Subcutaneous adipose tissue (tissue), 4 donors: ENCODE results near the gene GNG7. TPM values are rescaled to one million over a fixed set of nuclear protein-coding genes. Genes with fewer than 3 reads are reported as not detected.

Experiments
- CTCF ChIP-seq: fragments of 450-650 bp; IDR thresholded peaks from one replicate; pipeline ENCODE4 v1.5.1; 2016; ENCODE audit warnings: low read depth, mild to moderate bottlenecking, control low read depth, antibody characterized with exemption, moderate library complexity
- total RNA-seq, 4 donors: library from RNA; depleted of rRNA; stranded (reverse); fragments of >200 nt; gene quantifications; one replicate each; pipeline ENCODE4 v1.1.0, GENCODE V29; 2016

Gene GNG7
- total RNA-seq, 4 donors from 2014 or later = 0.16 to 3.6 (median 0.82) TPM

- TF ChIP-seq CTCF = no peak
Observed at GRCh38 chr19:2686360-2686759, 16.1 kb downstream of the GNG7 start.

- no peak for TF ChIP-seq CTCF
Observed at GRCh38 chr19:2685204-2685704, 17.2 kb downstream of the GNG7 start.

- TF ChIP-seq CTCF = no peak
Observed at GRCh38 chr19:2683430-2684003, 19.0 kb downstream of the GNG7 start.

- TF ChIP-seq CTCF = no peak
Observed at GRCh38 chr19:2680808-2681207, 21.7 kb downstream of the GNG7 start.

GRCh38 chr19:2679439-2679838, 23.1 kb downstream of the GNG7 start:
- no peak for TF ChIP-seq CTCF

GRCh38 chr19:2678044-2678671, 24.3 kb downstream of the GNG7 start:
- TF ChIP-seq CTCF = no peak

- TF ChIP-seq CTCF = no peak
Observed at GRCh38 chr19:2676823-2677222, 25.7 kb downstream of the GNG7 start.
